ENCODE measurements around the gene ERN1. TPM values are rescaled to one million over a fixed set of nuclear protein-coding genes. Genes with fewer than 3 reads are reported as not detected.
A peak's percentile ranks its signal among the peaks of the same experiment; 100 is the strongest.

The ERN1 gene
- total and polyA plus RNA-seq, 2 of the 13 experiments (the other 11 are each of a cell fraction or from before 2014, with no cell fraction given) = 6.0 to 12.7 TPM

DNA sequence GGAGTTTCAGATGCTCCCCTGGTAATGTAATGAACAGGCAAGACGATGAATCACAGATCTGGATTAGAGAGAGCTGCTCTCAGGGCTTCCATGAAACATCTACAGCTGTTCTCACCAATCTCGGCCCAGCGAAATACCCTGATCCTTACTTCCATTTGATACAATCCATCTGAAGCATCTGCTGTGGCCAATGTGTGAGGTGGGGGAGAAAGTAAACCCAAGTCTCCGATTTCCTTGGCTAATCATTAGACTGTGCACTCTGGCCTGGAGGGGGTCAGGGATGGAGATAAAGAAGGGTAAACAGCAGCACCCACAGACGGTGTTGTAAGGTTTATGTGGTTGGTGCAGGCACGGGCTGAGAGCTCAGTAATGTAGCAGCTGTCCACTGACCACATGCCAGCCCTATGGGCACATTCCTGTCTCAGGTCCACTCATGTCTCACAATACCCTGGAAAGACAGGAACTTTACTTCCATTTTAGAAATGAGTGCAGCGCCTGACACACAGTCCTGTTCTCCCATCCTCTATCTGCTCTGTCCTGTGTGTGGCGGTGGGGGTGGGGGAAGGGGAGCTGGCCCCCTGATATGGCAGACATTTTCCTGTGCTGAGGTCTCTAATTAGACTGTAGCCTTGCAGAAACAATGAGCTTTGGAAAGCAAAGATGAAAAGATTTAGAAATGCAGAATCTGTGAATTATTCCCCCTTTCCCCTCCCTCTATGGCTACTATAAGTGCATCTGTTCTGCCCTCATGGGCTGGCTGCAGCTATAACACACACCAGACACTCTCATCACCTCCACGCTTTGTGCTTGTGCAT, 48.3 kb upstream of the ERN1 start (continued):
- TF ChIP-seq, protein P1, sequence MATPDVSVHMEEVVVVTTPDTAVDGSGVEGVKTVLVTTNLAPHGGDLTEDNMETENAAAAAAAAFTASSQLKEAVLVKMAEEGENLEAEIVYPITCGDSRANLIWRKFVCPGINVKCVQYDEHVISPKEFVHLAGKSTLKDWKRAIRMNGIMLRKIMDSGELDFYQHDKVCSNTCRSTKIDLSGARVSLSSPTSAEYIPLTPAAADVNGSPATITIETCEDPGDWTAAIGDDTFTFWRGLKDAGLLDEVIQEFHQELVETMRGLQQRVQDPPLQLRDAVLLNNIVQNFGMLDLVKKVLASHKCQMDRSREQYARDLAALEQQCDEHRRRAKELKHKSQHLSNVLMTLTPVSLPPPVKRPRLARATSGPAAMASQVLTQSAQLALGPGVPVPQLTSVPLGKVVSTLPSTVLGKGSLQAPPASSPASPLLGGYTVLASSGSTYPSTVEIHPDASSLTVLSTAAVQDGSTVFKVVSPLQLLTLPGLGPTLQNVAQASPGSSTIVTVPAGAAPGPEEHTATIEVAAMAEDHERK (CRISPR knock-in tag; IDR thresholded peaks at IDR 0.05; ENCODE audit: low read depth) = no peak
- no peak for TF ChIP-seq ZNF121 (CRISPR knock-in tag; IDR thresholded peaks at IDR 0.05)
- no peak; the same call in 1 of the 2 replicates for TF ChIP-seq BRD4 (CRISPR knock-in tag; IDR thresholded peaks at IDR 0.05)
- TF ChIP-seq ZSCAN25 (CRISPR knock-in tag; IDR thresholded peaks at IDR 0.05) = peak; percentile 72; the same call in 1 of the 2 replicates
- TF ChIP-seq, protein P2, sequence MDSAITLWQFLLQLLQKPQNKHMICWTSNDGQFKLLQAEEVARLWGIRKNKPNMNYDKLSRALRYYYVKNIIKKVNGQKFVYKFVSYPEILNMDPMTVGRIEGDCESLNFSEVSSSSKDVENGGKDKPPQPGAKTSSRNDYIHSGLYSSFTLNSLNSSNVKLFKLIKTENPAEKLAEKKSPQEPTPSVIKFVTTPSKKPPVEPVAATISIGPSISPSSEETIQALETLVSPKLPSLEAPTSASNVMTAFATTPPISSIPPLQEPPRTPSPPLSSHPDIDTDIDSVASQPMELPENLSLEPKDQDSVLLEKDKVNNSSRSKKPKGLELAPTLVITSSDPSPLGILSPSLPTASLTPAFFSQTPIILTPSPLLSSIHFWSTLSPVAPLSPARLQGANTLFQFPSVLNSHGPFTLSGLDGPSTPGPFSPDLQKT (CRISPR knock-in tag; IDR thresholded peaks at IDR 0.05; ENCODE audit: borderline replicate concordance) = no peak
- no peak for TF ChIP-seq ONECUT2 (CRISPR knock-in tag; IDR thresholded peaks at IDR 0.05)
- TF ChIP-seq BORCS8-MEF2B (CRISPR knock-in tag; IDR thresholded peaks at IDR 0.05) = no peak
- no peak for TF ChIP-seq ZNF775 (CRISPR knock-in tag; IDR thresholded peaks at IDR 0.05; ENCODE audit: borderline replicate concordance)
- TF ChIP-seq NKX3-1 (CRISPR knock-in tag; IDR thresholded peaks at IDR 0.05) = no peak
- TF ChIP-seq GATAD1 (CRISPR knock-in tag; IDR thresholded peaks at IDR 0.05) = peak; percentile 60; the same call in 1 of the 2 replicates
- peak; percentile 96 for TF ChIP-seq FOXA3 (CRISPR knock-in tag; IDR thresholded peaks at IDR 0.05)
- TF ChIP-seq SP5 (CRISPR knock-in tag; IDR thresholded peaks at IDR 0.05; ENCODE audit: borderline replicate concordance, low read depth) = no peak
- TF ChIP-seq RAD51 (IDR thresholded peaks at IDR 0.05; ENCODE audit: borderline replicate concordance) = no peak
- TF ChIP-seq, protein P3, sequence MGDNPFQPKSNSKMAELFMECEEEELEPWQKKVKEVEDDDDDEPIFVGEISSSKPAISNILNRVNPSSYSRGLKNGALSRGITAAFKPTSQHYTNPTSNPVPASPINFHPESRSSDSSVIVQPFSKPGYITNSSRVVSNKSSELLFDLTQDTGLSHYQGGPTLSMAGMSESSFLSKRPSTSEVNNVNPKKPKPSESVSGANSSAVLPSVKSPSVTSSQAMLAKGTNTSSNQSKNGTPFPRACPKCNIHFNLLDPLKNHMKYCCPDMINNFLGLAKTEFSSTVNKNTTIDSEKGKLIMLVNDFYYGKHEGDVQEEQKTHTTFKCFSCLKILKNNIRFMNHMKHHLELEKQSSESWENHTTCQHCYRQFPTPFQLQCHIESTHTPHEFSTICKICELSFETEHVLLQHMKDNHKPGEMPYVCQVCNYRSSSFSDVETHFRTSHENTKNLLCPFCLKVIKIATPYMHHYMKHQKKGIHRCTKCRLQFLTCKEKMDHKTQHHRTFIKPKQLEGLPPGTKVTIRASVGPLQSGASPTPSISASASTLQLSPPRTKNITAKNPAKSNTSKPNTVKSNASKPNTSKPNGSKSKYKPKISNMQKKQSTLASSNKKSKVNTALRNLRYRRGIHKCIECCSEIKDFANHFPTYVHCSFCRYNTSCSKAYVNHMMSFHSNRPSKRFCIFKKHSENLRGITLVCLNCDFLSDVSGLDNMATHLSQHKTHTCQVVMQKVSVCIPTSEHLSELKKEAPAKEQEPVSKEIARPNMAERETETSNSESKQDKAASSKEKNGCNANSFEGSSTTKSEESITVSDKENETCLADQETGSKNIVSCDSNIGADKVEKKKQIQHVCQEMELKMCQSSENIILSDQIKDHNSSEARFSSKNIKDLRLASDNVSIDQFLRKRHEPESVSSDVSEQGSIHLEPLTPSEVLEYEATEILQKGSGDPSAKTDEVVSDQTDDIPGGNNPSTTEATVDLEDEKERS (CRISPR knock-in tag; IDR thresholded peaks at IDR 0.05) = peak; percentile 73; the same call in 1 of the 2 replicates
- no peak for TF ChIP-seq FLYWCH1 (CRISPR knock-in tag; IDR thresholded peaks at IDR 0.05)
- TF ChIP-seq TCF7 (IDR thresholded peaks at IDR 0.05; ENCODE audit: low read depth) = no peak
- no peak for TF ChIP-seq STAT5B (CRISPR knock-in tag; IDR thresholded peaks at IDR 0.05)
- no peak for TF ChIP-seq ZNF17 (CRISPR knock-in tag; IDR thresholded peaks at IDR 0.05)
- TF ChIP-seq, protein P4, sequence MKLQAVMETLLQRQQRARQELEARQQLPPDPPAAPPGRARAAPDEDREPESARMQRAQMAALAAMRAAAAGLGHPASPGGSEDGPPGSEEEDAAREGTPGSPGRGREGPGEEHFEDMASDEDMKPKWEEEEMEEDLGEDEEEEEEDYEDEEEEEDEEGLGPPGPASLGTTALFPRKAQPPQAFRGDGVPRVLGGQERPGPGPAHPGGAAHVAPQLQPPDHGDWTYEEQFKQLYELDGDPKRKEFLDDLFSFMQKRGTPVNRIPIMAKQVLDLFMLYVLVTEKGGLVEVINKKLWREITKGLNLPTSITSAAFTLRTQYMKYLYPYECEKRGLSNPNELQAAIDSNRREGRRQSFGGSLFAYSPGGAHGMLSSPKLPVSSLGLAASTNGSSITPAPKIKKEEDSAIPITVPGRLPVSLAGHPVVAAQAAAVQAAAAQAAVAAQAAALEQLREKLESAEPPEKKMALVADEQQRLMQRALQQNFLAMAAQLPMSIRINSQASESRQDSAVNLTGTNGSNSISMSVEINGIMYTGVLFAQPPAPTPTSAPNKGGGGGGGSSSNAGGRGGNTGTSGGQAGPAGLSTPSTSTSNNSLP (IDR thresholded peaks at IDR 0.05; ENCODE audit: low read depth, low read length) = peak; percentile 82
- no peak for TF ChIP-seq TMF1 (CRISPR knock-in tag; IDR thresholded peaks at IDR 0.05; ENCODE audit: low read depth)
- TF ChIP-seq ZNF430 (CRISPR knock-in tag; IDR thresholded peaks at IDR 0.05) = peak; percentile 49; the same call in 1 of the 2 replicates

All from HepG2 (cell line).